OCI-LY3 (cell line): ENCODE data around the gene SPDYE16.

Experiments
- EZH2phosphoT487 ChIP-seq: fragments of 200-600 bp; shearing (Covaris generic); IDR thresholded peaks from 2 replicates; pipeline ENCODE4 v1.6.1; 2018; ENCODE audit warnings: antibody characterized with exemption, mixed run types, low read depth
- TF ChIP-seq, protein P1 (sequence below): fragments of 200-600, 300-600 bp; sonication (generic); IDR thresholded peaks from 2 replicates; pipeline ENCODE4 v1.5.1; 2014; ENCODE audit warnings: antibody characterized with exemption, low read length, low read depth

DNA sequence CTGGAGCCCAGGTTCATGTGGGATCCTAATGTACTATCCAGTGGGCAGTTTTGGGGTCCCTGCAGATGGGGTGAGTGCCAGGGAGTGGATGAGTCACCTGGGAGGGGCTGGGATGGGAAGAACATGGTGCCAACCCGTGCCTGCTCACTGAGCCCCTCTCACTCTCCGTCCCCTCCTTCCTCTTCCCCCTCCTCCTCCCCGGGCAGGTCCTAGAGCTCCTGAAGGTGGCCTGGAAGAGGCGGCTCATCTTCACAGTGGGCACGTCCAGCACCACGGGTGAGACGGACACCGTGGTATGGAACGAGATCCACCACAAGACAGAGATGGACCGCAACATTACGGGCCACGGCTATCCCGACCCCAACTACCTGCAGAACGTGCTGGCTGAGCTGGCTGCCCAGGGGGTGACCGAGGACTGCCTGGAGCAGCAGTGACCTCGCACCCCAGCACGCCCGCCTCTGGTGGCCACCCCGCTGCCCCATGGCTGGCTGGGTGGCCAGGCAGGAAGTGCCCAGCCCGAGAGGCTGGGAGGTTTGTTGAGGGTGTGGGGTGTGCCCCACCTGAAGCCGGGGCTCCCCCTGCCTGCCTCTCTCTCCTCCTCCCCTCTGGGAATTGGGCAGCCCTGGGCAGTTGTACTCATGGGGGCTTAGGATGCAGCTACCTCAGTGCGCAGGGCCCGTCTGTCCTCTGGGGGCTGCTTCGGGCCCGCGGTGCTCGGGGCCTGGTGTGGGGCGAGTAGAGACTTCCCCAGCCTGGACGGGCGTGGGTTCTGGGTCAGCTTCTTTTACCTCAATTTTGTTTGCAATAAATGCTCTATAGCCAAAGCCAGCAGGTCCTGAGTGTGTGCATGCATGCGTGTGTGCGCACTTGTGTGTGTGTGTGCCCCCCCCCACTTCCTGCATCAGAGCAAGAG, 37.7 kb downstream of the SPDYE16 start:
- TF ChIP-seq, protein P1, sequence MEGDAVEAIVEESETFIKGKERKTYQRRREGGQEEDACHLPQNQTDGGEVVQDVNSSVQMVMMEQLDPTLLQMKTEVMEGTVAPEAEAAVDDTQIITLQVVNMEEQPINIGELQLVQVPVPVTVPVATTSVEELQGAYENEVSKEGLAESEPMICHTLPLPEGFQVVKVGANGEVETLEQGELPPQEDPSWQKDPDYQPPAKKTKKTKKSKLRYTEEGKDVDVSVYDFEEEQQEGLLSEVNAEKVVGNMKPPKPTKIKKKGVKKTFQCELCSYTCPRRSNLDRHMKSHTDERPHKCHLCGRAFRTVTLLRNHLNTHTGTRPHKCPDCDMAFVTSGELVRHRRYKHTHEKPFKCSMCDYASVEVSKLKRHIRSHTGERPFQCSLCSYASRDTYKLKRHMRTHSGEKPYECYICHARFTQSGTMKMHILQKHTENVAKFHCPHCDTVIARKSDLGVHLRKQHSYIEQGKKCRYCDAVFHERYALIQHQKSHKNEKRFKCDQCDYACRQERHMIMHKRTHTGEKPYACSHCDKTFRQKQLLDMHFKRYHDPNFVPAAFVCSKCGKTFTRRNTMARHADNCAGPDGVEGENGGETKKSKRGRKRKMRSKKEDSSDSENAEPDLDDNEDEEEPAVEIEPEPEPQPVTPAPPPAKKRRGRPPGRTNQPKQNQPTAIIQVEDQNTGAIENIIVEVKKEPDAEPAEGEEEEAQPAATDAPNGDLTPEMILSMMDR, result no peak
- TF ChIP-seq EZH2phosphoT487, result no peak
